GM18907 (cell line): ENCODE data around the gene KISS1.

ENCODE experiments used
- ATAC-seq: cut with Tn5 transposase; IDR thresholded peaks from one replicate; pipeline ENCODE4 v1.9.1; 2021; ENCODE audit warnings: mild to moderate bottlenecking, moderate library complexity; ENCODE audit not compliant: unreplicated experiment

KISS1 gene

DNA sequence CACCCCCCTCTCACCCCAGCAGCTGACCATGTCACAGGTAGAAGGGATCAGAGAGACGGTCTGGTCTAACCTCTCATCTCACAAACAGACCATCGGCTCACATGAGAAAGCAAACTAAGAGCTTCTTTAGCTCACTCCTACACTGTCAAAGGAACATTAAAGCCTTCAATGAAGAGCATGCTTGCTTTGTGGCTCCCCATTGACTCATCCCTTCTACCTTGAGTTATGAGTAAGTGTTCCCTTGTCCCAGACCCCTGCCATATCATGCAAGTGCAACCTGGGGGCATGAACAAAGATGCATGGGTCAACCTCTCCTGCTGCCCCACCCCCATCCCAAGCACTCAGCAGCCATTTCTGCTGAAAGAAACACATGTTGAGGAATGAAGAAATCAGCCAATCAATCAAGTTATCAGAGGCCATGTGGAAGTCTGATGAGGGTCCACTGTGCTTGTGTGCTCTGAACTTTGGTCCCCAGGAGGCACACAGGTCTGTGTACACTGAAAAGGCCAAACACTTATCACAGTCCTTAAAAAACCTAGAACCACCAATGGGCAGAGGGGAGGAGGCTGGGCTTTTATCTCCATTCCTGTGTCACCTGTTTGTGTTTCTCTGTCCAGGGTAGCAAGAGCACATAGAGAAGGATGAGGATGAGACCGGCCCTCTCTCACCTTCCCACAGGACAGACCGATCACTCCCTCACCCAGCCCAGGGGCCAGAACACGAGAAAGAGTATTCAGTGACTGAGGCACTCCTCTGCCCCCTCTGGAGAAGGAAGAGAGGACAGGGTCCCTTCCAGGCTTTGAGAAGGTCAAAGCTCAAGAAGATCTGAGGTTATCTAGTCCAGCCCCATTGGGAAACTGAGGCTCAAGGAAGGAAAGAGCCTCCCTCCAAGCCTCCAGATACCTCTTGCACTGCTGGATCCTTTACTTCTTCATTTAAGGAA lies 54.0 kb downstream of the KISS1 start:
- no peak for ATAC-seq

DNA sequence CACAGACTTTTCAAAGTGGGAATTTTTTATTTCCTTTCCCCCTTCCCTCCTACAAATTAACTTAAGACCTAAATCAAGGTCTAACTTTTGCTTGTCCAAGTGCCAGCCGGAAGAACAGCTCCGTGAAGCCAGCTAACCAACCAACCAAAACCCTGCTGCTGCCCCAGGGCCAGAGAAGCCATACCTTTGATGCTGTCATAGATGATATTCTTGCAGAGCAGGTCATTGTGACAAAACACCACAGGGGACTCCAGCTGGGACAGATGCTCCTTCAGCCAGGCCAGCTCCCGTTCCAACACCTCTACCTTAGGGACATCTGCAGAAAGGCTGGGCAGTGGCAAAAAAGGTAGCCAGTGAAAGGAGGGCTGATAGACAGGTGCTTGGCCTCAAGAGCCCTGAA lies 55.2 kb downstream of the KISS1 start:
- no peak for ATAC-seq
